Coronary artery (tissue), 2 donors: Measurements from ENCODE around the gene PLA2G5.
A peak's percentile ranks its signal among the peaks of the same experiment; 100 is the strongest.
"Not testable (repeated sequence)": the region's sequence is repeated elsewhere in the genome, so short reads cannot be mapped to it uniquely, and the experiment has no call there.

Experiments
- DNase-seq: peaks from one replicate; pipeline ENCODE4 v3.0.0-alpha.2; 2017; ENCODE audit warnings: low spot score
- H3K27ac ChIP-seq, 2 donors: fragments of 200-600 bp; sonication (generic); one replicate each; pipeline ENCODE4 v1.5.1; 2016 to 2019
- H3K4me3 ChIP-seq: fragments of 200-600 bp; sonication (generic); 2 replicates; pipeline ENCODE4 v1.5.1; 2016; ENCODE audit warnings: mild to moderate bottlenecking, moderate library complexity
- TF ChIP-seq, protein P1 (sequence below): fragments of 200-600 bp; sonication (generic); IDR thresholded peaks from one replicate; pipeline ENCODE4 v1.5.1; 2019; ENCODE audit warnings: antibody characterized with exemption

The PLA2G5 gene

DNA sequence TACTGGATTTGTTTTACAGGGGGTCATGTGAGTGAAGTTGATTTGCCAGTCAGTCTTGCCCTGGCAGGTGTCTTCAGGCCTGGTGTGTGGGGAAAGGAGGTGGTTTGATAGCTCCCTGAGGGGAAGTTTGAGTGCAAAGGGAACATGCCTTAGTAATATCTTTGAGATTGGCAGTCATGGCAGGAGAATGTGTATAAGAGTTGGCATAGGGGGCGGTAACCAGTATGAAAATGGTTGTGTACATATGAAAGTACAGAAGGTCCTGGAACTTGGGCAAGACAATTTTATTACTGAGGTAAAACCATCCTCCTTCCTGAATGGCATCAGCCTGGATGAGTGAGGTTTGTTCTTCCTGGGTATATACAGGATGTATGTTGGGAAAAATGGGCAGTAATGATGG lies 37.6 kb upstream of the PLA2G5 start:
- Histone ChIP-seq H3K4me3 (peak overlapping the region; percentile 15), H3K27ac (no peak overlapping the region)
- TF ChIP-seq, protein P1, sequence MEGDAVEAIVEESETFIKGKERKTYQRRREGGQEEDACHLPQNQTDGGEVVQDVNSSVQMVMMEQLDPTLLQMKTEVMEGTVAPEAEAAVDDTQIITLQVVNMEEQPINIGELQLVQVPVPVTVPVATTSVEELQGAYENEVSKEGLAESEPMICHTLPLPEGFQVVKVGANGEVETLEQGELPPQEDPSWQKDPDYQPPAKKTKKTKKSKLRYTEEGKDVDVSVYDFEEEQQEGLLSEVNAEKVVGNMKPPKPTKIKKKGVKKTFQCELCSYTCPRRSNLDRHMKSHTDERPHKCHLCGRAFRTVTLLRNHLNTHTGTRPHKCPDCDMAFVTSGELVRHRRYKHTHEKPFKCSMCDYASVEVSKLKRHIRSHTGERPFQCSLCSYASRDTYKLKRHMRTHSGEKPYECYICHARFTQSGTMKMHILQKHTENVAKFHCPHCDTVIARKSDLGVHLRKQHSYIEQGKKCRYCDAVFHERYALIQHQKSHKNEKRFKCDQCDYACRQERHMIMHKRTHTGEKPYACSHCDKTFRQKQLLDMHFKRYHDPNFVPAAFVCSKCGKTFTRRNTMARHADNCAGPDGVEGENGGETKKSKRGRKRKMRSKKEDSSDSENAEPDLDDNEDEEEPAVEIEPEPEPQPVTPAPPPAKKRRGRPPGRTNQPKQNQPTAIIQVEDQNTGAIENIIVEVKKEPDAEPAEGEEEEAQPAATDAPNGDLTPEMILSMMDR: no peak
- DNase-seq: no peak

- H3K27ac ChIP-seq: peak overlapping the region in 1 of 2 donors; percentile 58
- no peak for DNase-seq
- H3K4me3 ChIP-seq: peak overlapping the region; percentile 15
- TF ChIP-seq, protein P1: no peak
Observed at GRCh38 chr1:20033420-20033819, 36.6 kb upstream of the PLA2G5 start.

- DNase-seq: no peak
- TF ChIP-seq, protein P1: no peak
- Histone ChIP-seq H3K4me3 (peak overlapping the region; percentile 25), H3K27ac (peak overlapping the region in 1 of 2 donors; percentile 58)
Observed at GRCh38 chr1:20035114-20035513, 34.9 kb upstream of the PLA2G5 start.

DNA sequence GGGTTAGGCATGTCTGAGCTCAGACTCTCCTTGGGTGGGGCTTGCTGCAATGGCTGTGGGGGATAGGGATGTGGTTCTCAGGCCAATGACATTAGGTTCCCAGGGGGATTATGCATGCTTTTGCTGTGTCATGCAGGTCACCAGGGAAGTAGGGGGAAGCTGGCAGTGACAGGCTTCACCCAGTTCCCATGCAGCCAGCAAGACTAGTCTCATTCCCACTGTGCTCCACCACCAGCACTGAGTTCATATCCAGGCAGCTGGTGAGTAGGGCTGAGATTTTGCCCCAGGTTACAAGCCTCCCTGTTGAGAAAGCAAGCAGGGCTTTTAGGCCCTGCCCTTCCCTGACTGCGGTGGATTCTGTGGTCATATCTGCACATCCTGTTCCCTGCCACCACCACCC lies 32.1 kb upstream of the PLA2G5 start:
- H3K27ac ChIP-seq: peak overlapping the region in 1 of 2 donors; percentile 37
- TF ChIP-seq, protein P1: no peak

DNA sequence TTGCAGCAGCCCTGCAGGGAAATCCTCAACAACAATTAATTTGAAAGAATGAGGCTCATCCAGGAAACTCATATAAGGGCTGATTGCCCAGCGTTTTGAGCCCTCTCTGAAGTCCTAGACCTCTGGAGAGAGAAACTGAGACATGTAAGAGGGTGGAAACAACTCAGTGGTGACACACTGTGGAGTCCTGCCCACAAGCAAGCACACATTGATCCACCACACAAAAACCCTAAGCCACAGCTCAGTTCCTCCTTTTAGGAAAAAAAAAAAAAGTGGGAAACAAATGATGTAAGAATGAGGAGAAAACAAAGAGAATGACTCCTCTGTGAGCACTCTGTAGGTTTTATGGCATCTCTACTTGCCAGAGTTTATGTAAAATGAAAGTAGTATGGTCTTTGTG lies 22.9 kb upstream of the PLA2G5 start:
- Histone ChIP-seq H3K27ac (no peak overlapping the region), H3K4me3 (no peak overlapping the region)
- no peak for DNase-seq
- TF ChIP-seq, protein P1: no peak

More for the DNA sequence above, 32.1 kb upstream of the PLA2G5 start:
- no peak for DNase-seq
- H3K4me3 ChIP-seq: peak overlapping the region; percentile 3

GRCh38 chr1:20048563-20048962 lies 21.4 kb upstream of the PLA2G5 start:
- Histone ChIP-seq H3K27ac (no peak overlapping the region), H3K4me3 (no peak overlapping the region)
- no peak for DNase-seq
- TF ChIP-seq, protein P1: no peak

DNA sequence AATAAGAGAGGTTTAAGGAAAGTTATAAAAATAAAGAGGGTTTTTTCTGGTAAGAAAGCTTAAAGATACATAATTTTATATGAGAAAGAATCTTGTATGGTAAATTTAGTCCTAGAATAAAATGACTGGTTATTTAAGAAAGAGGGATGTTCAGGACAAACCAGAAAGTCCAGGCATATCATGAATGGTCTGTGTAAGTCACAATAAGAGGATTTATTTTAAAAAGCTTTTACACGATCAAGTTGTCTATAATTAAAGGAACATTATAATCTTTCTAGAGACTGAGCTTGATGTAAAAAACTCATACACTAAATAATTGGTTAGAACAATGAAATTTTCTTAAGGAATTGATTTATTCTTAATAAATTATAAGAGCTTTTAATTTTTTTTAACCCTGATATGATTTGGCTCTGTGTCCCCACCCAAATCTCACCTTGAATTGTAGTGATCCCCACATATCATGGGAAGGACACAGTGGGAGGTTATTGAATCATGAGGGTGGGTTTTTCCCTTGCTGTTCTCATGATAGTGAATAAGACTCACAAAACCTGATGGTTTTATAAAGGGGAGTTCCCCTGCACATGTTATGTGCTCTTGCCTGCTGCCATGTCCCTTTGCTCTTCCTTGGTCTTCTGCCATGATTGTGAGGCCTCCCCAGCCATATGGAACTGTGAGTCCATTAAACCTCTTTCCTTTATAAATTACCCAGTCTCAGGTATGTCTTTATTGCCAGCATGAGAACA lies 20.8 kb upstream of the PLA2G5 start:
- H3K4me3 ChIP-seq, DNase-seq, H3K27ac ChIP-seq: not testable (repeated sequence)
